Pancreas (tissue), 10 donors: ENCODE results near the gene SMIM44. TPM values are rescaled to one million over a fixed set of nuclear protein-coding genes. Genes with fewer than 3 reads are reported as not detected.

Source experiments
- ATAC-seq, 4 donors: fragments of 200-7000 bp; cut with Tn5 transposase; one replicate each; pipeline versions ENCODE4 v1.8.0 to v1.9.1; 2020; ENCODE audit warnings: mild to moderate bottlenecking in 4 of 4, moderate library complexity in 4 of 4
- DNase-seq, 6 donors: peaks; one replicate each; pipeline ENCODE4 v3.0.0-alpha.2; 2020
- FAIRE-seq: peaks from 2 replicates; lab custom pipeline; 2012; peaks lifted over from hg19 to GRCh38; lab: Jason Lieb, UNC
- H3K27ac ChIP-seq, 4 donors: fragments of 200-600 bp; sonication (generic); 1 replicate in 3 of 4; 2 replicates in 1 of 4; pipeline versions ENCODE4 v1.5.0 to v1.8.0; 2020
- H3K27me3 ChIP-seq, 4 donors: fragments of 200-600 bp; one replicate each; pipeline ENCODE4 v1.8.0; 2021
- H3K36me3 ChIP-seq, 3 donors: fragments of 200-600 bp; sonication (generic) in 1 of 3; one replicate each; pipeline versions ENCODE4 v1.5.0 to v1.8.0; 2020 to 2021
- H3K4me1 ChIP-seq, 3 donors: fragments of 200-600 bp; one replicate each; pipeline ENCODE4 v1.8.0; 2021
- H3K4me3 ChIP-seq, 4 donors: fragments of 200-600 bp; sonication (generic) in 2 of 4; one replicate each; pipeline versions ENCODE4 v1.5.0 to v1.8.0; 2020 to 2021
- H3K9me3 ChIP-seq, 4 donors: fragments of 200-600 bp; one replicate each; pipeline ENCODE4 v1.8.0; 2021
- WGBS, 2 donors: extraction: QIAGEN DNeasy Blood & Tissue Kit; methylation state at CpG; one replicate each; pipeline ENCODE4 v1.1.7; 2013; 5-methylcytosine and 5-hydroxymethylcytosine counted together
- intact Hi-C, 3 donors: fragments of 100-400 bp; cut with DNase I; formaldehyde crosslinking; loops; one replicate each; pipeline versions ENCODE4 v1.11.1 to v1.14.2; 2022
- polyA plus RNA-seq, 2 donors: library from polyadenylated mRNA; stranded (reverse); fragments of 200-250 nt; gene quantifications; one replicate each; pipeline ENCODE4 v1.2.3, GENCODE V29; 2013
- total RNA-seq, 6 donors: library from RNA; stranded (reverse); fragmentation: NEBNext Ultra II Directional in 4 of 6; extraction: Animal tissue kit (Norgen Biotek cat#: 25700) in 4 of 6; gene quantifications; one replicate each; pipeline versions ENCODE4 v1.2.1 to v1.2.4, GENCODE V29; 2021 to 2023
- TF ChIP-seq, protein P1 (sequence below), 4 donors: fragments of 200-600 bp; sonication (generic) in 3 of 4; IDR thresholded peaks; one replicate each; pipeline versions ENCODE4 v1.5.0 to v1.8.0; 2021; ENCODE audit warnings: antibody characterized with exemption in 4 of 4
- donor health status: healthy with polysubstance abuse.
- donor health status: DM: no; HTN: no; CAD: no; lungs with moderate emphysema.
- donor health status: DM: no; HTN: no; CAD: no.
- donor health status: control.
- donor health status: control.
- donor health status: Bipolar disorder and iron deficiency.
- donor health status: DM: yes; HTN: yes; CAD: no.
- donor health status: DM: no; HTN: no; CAD: no.
- donor health status: DM: no; HTN: no; CAD: no.
- donor health status: DM: yes; HTN: yes; CAD: no.

Gene SMIM44
- total and polyA plus RNA-seq, 8 donors, result 0.92 TPM; not detected in 7

DNA sequence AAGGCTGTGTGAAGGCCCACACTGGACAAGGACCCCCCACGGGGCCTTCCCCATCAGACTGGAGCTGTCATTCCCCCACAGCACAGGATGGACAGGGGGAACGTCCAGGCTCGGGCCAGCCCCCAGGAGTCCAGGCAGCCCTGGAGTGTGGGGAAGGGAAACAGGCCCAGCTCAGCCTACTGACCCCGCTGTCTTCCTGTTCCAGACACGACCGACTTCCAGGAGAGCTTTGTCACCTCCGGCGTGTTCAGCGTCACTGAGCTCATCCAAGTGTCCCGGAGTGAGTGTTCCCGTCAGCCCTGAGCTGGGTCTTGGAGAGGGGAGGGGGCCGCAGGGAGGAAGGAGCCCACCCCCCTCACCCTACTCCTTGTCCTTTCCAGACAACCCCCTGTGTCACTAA lies 49.9 kb downstream of the SMIM44 start:
- intact Hi-C loops, result no loop called here
- Histone ChIP-seq H3K9me3 (no peaks in the 10 kb centered on the region), H3K27ac (peak overlapping the region in 2 of 4 donors; percentile 37 to 72), H3K4me3 (no peak overlapping the region), H3K36me3 (peaks cover 0 to 53% (median 16%) of the 10 kb centered on the region in 3 donors), H3K27me3 (no peaks in the 10 kb centered on the region), H3K4me1 (peaks cover 0 to 4% (median 0%) of the 10 kb centered on the region in 3 donors)
- no peak for DNase-seq
- no peak for FAIRE-seq
- TF ChIP-seq, protein P1, sequence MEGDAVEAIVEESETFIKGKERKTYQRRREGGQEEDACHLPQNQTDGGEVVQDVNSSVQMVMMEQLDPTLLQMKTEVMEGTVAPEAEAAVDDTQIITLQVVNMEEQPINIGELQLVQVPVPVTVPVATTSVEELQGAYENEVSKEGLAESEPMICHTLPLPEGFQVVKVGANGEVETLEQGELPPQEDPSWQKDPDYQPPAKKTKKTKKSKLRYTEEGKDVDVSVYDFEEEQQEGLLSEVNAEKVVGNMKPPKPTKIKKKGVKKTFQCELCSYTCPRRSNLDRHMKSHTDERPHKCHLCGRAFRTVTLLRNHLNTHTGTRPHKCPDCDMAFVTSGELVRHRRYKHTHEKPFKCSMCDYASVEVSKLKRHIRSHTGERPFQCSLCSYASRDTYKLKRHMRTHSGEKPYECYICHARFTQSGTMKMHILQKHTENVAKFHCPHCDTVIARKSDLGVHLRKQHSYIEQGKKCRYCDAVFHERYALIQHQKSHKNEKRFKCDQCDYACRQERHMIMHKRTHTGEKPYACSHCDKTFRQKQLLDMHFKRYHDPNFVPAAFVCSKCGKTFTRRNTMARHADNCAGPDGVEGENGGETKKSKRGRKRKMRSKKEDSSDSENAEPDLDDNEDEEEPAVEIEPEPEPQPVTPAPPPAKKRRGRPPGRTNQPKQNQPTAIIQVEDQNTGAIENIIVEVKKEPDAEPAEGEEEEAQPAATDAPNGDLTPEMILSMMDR (IDR thresholded peaks at IDR 0.05), result no peak
- WGBS, 2 donors, result 78 to 83% methylated on average over 12 of the region's 12 CpGs
- no peak for ATAC-seq

Other genes with a start within 250 kb of the SMIM44 start
- 100 to 1,000 TPM; 106 to 203 (median 127) TPM for gene NFIC, start 116.9 kb downstream of the SMIM44 start, total RNA-seq
- gene NFIC, start 116.9 kb downstream of the SMIM44 start, polyA plus RNA-seq, result 10 to 100 TPM; 21.3 to 74.9 TPM
- 1 to 10 TPM; 1.2 to 6.8 (median 3.1) TPM for gene SMIM24, start 2.9 kb downstream of the SMIM44 start, total RNA-seq
- 100 to 1,000 TPM in 1 of 2 donors, 10 to 100 TPM in 1; 16.2 to 143 TPM for gene SMIM24, start 2.9 kb downstream of the SMIM44 start, polyA plus RNA-seq
- gene DOHH, start 17.2 kb upstream of the SMIM44 start, total RNA-seq, result 1 to 10 TPM; 3.2 to 8.0 (median 4.7) TPM
- 10 to 100 TPM in 1 of 2 donors, 1 to 10 TPM in 1; 7.3 to 10.5 TPM for gene DOHH, start 17.2 kb upstream of the SMIM44 start, polyA plus RNA-seq
- gene FZR1, start 22.9 kb upstream of the SMIM44 start, total RNA-seq, result 10 to 100 TPM; 15.1 to 28.1 (median 19.2) TPM
- gene FZR1, start 22.9 kb upstream of the SMIM44 start, polyA plus RNA-seq, result 10 to 100 TPM; 20.8 to 34.2 TPM
- gene TEKTIP1, start 55.7 kb upstream of the SMIM44 start, total RNA-seq, result 1 to 10 TPM in 4 of 6 donors, under 1 TPM in 2; 0.73 to 2.6 (median 1.7) TPM
- gene TEKTIP1, start 55.7 kb upstream of the SMIM44 start, polyA plus RNA-seq, result 1 to 10 TPM; 3.3 to 5.6 TPM
- gene MFSD12, start 74.1 kb upstream of the SMIM44 start, total RNA-seq, result 10 to 100 TPM; 24.8 to 53.8 (median 39.2) TPM
- 10 to 100 TPM; 29.6 to 53.6 TPM for gene MFSD12, start 74.1 kb upstream of the SMIM44 start, polyA plus RNA-seq
- 10 to 100 TPM; 26.3 to 45.7 (median 30.6) TPM for gene HMG20B, start 89.5 kb upstream of the SMIM44 start, total RNA-seq
- gene HMG20B, start 89.5 kb upstream of the SMIM44 start, polyA plus RNA-seq, result 100 to 1,000 TPM in 1 of 2 donors, 10 to 100 TPM in 1; 84.0 to 102 TPM
- under 1 TPM; 0.17 to 0.34 (median 0.28) TPM for gene GIPC3, start 102.0 kb upstream of the SMIM44 start, total RNA-seq
- under 1 TPM; 0.72 to 0.92 TPM for gene GIPC3, start 102.0 kb upstream of the SMIM44 start, polyA plus RNA-seq
- 1 to 10 TPM in 2 of 6 donors, under 1 TPM in 4; 0.42 to 1.2 (median 0.50) TPM for gene TBXA2R, start 123.4 kb upstream of the SMIM44 start, total RNA-seq
- gene TBXA2R, start 123.4 kb upstream of the SMIM44 start, polyA plus RNA-seq, result 1 to 10 TPM in 1 of 2 donors, under 1 TPM in 1; 0.95 to 1.5 TPM
- gene CACTIN, start 143.3 kb upstream of the SMIM44 start, total RNA-seq, result 10 to 100 TPM in 3 of 6 donors, 1 to 10 TPM in 3; 6.8 to 14.6 (median 10.4) TPM
- gene CACTIN, start 143.3 kb upstream of the SMIM44 start, polyA plus RNA-seq, result 10 to 100 TPM; 17.4 to 27.2 TPM
- gene PIP5K1C, start 217.0 kb upstream of the SMIM44 start, total RNA-seq, result 10 to 100 TPM; 12.9 to 21.4 (median 14.9) TPM
- 10 to 100 TPM; 14.1 to 24.8 TPM for gene PIP5K1C, start 217.0 kb upstream of the SMIM44 start, polyA plus RNA-seq
- gene TJP3, start 224.9 kb upstream of the SMIM44 start, total RNA-seq, result 10 to 100 TPM in 5 of 6 donors, 1 to 10 TPM in 1; 9.2 to 23.7 (median 15.1) TPM
- 10 to 100 TPM; 26.2 to 36.0 TPM for gene TJP3, start 224.9 kb upstream of the SMIM44 start, polyA plus RNA-seq